Measurements from ENCODE around the gene PRRT1.

DNA sequence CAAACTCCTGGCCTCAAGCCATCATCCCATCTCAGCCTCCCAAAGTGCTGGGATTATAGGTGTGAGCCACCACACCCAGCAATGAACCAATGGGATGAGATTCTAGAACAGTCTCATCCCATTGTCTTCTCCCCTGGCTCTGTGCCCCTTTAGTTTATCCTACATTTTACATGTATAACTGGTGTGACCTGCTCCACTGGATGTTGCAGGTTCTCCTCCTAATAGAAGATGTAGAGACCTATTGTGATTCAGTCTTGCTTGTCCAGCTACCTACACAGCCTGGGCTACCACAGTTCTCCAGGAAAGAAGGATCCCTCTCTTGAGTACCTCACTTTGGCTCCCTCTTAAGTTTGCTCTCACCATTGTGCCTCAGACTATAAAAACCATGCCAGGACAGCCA lies 19.6 kb downstream of the PRRT1 start:
- TF ChIP-seq CTCF (conservative IDR thresholded peaks at IDR 0.05; ENCODE audit: low read length) (no peak), EZH2phosphoT487 (IDR thresholded peaks at IDR 0.05; ENCODE audit: borderline replicate concordance, low read depth, low read length) (no peak)

All from OCI-LY7 (cell line).